T-helper 1 cell treated with Interleukin-12 subunit alpha and Interleukin-12 subunit beta and Interleukin-4 antibody, amounts not matched to agents 30 μg/mL and 1 μg/mL, for 36 hours (primary cell): ENCODE measurements around the gene KCNIP3.
"Not testable (repeated sequence)": the region's sequence is repeated elsewhere in the genome, so short reads cannot be mapped to it uniquely, and the experiment has no call there.

Experiments
- H3K27ac Mint-ChIP-seq: one replicate; pipeline ENCODE4 v1.8.0; 2021; ENCODE audit warnings: mild to moderate bottlenecking, mixed read lengths
- H3K27me3 Mint-ChIP-seq: one replicate; pipeline ENCODE4 v1.8.0; 2021; ENCODE audit warnings: low read depth, mixed read lengths
- H3K36me3 Mint-ChIP-seq: one replicate; pipeline ENCODE4 v1.8.0; 2021; ENCODE audit warnings: low read depth, mixed read lengths
- H3K4me1 Mint-ChIP-seq: one replicate; pipeline ENCODE4 v1.8.0; 2021; ENCODE audit warnings: low read depth, mixed read lengths
- H3K4me3 Mint-ChIP-seq: one replicate; pipeline ENCODE4 v1.8.0; 2021; ENCODE audit warnings: mild to moderate bottlenecking, moderate library complexity, mixed read lengths
- H3K9me3 Mint-ChIP-seq: one replicate; pipeline ENCODE4 v1.8.0; 2021; ENCODE audit warnings: mixed read lengths

Gene KCNIP3

DNA sequence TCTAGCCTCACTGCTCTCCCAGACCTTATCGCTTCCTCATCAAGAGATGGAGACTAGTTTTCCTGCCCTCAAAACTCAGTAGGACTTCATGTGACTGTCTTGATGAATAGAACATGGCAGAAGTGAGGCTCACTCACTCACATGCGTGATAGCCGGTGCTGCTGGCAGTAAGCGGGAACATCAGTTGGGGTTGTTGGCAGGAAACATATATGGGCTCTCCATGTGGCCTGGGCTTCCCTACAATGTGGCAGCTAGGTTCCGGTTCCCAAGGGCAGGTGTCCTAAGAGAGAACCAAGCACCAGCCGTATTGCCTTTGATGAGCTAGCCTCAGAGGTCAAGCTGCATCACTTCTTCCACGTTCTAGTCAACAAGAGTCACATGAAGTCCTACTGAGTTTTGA, 90.2 kb downstream of the KCNIP3 start:
- Mint-ChIP-seq H3K9me3 (no peaks in the 10 kb centered on the region), H3K4me1 (peaks cover 2% of the 10 kb centered on the region), H3K27me3 (no peaks in the 10 kb centered on the region), H3K27ac (no peak overlapping the region), H3K4me3 (no peak overlapping the region), H3K36me3 (no peaks in the 10 kb centered on the region)

DNA sequence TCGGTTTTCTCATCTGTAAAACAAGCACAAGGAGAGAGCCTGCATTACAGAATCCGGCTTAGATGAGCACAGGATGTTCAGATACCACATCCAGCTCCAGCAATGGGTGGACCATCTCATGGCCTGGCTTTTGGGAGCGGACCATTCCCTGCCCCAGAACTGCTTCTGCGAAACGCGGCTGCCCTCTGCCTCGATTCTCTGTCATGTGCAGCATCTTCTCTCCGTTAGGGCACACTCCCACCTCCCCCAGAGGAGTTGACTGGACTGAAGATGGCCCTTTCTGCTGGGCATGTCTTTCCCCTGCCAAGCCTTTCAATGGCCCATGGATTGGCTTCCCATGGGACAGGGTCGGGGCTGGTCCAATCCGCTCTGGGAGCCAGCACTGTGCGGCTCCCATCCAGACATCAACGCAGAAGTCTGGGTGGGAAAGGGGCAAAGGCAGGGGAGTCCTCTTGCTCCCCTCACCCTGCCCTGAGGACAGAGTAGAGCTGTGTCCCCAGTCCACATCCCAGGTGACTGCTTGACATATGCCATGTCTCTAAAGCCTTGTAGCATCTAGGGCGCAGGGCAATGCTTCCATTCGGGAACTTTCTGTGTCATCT, 91.0 kb downstream of the KCNIP3 start:
- Mint-ChIP-seq H3K9me3 (no peaks in the 10 kb centered on the region), H3K27ac (no peak overlapping the region), H3K4me1 (peaks cover 2% of the 10 kb centered on the region), H3K36me3 (no peaks in the 10 kb centered on the region), H3K27me3 (no peaks in the 10 kb centered on the region), H3K4me3 (no peak overlapping the region)

DNA sequence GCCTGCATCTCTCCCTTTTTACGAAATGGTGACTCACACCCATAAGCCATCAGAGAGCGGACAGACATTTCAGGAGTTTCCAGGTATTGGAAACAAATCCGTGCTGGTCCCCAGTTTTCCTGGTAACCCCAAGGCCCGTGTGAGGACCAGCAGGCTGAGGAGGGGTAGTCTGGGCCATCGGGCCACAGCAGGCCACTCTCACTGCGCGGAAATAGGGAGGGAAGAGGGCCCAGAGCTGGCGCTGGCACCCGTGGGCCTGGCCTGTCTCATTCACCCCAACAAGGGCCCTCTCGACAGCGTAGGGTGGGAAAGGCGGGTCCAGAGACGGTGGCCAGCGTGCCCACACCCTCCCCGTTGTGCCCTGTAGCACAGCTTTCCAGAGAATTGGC, 91.7 kb downstream of the KCNIP3 start:
- no peak overlapping the region for H3K27ac Mint-ChIP-seq
- peaks cover 2% of the 10 kb centered on the region for H3K4me1 Mint-ChIP-seq
- no peak overlapping the region for H3K4me3 Mint-ChIP-seq
- no peaks in the 10 kb centered on the region for H3K9me3 Mint-ChIP-seq
- no peaks in the 10 kb centered on the region for H3K36me3 Mint-ChIP-seq
- no peaks in the 10 kb centered on the region for H3K27me3 Mint-ChIP-seq

GRCh38 chr2:95389245-95390119, 92.3 kb downstream of the KCNIP3 start:
- H3K27me3 Mint-ChIP-seq: no peaks in the 10 kb centered on the region
- no peaks in the 10 kb centered on the region for H3K36me3 Mint-ChIP-seq
- H3K9me3 Mint-ChIP-seq: no peaks in the 10 kb centered on the region
- peaks cover 2% of the 10 kb centered on the region for H3K4me1 Mint-ChIP-seq
- H3K4me3 Mint-ChIP-seq: no peak overlapping the region
- H3K27ac Mint-ChIP-seq: no peak overlapping the region

DNA sequence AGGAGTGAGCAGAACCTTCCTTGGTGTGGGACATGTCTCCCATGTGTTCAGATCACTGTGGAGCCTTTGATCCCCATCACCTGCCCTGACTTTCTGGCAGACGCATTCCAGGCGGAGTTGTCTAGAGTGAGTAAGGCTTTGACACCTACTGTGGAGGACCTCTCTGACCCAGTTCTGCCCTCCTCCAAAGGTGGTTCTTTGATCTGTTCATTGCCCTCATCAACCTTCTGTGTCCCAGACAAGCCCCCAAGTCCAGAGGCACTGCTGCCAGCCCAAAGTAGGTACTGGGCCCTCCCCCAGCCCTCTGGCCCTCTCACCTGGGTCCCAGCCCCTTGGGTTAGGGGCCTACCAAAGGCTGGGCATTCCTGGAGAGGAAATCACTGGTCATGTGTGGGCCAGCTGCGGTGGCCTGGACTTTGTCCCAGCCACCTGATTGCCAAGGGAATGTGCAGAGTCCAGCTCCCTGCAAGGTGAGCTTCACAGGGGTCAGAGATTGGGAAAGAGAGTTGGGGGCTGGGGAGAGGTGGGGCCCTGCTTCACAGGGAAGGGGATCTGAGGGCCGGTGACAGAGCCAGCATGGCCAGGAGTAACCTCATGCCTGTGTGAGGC, 93.2 kb downstream of the KCNIP3 start:
- H3K27me3 Mint-ChIP-seq: no peaks in the 10 kb centered on the region
- no peak overlapping the region for H3K4me3 Mint-ChIP-seq
- no peak overlapping the region for H3K27ac Mint-ChIP-seq
- no peaks in the 10 kb centered on the region for H3K9me3 Mint-ChIP-seq
- peaks cover 2% of the 10 kb centered on the region for H3K4me1 Mint-ChIP-seq
- H3K36me3 Mint-ChIP-seq: no peaks in the 10 kb centered on the region

DNA sequence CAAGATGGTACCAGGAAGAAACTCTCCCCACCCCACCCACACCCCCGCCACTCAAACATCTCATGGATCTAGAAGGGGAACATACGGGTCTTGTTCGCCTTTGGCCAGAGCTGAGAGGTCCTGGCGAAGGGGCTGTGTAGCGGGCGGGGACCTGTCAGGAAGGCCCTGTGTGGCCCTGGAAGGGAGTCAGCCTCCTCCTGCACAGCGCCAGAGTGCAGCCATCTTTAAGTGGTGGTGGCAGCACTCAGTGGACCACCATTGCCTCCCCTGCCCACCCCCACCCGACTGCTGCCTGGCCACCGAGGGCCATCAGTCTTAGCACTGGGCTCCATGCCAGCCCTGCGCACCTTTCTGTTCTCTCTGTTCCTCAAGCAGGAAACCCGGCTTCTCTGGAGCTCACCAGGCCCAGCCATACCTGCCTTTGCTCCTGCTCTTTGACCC, 93.8 kb downstream of the KCNIP3 start:
- H3K27ac Mint-ChIP-seq: no peak overlapping the region
- H3K36me3 Mint-ChIP-seq: no peaks in the 10 kb centered on the region
- H3K4me3 Mint-ChIP-seq: no peak overlapping the region
- no peaks in the 10 kb centered on the region for H3K9me3 Mint-ChIP-seq
- H3K27me3 Mint-ChIP-seq: no peaks in the 10 kb centered on the region
- H3K4me1 Mint-ChIP-seq: peaks cover 2% of the 10 kb centered on the region

GRCh38 chr2:95391641-95392310, 94.6 kb downstream of the KCNIP3 start:
- H3K27ac Mint-ChIP-seq: no peak overlapping the region
- H3K4me3 Mint-ChIP-seq: no peak overlapping the region
- H3K27me3 Mint-ChIP-seq: no peaks in the 10 kb centered on the region
- no peaks in the 10 kb centered on the region for H3K36me3 Mint-ChIP-seq
- H3K9me3 Mint-ChIP-seq: no peaks in the 10 kb centered on the region
- H3K4me1 Mint-ChIP-seq: peaks cover 2% of the 10 kb centered on the region

GRCh38 chr2:95392320-95392719, 95.2 kb downstream of the KCNIP3 start:
- no peak overlapping the region for H3K27ac Mint-ChIP-seq
- no peak overlapping the region for H3K4me3 Mint-ChIP-seq
- H3K9me3 Mint-ChIP-seq: no peaks in the 10 kb centered on the region
- H3K4me1 Mint-ChIP-seq: peaks cover 2% of the 10 kb centered on the region
- no peaks in the 10 kb centered on the region for H3K27me3 Mint-ChIP-seq
- H3K36me3 Mint-ChIP-seq: no peaks in the 10 kb centered on the region

- H3K27ac Mint-ChIP-seq: no peak overlapping the region
- H3K4me3 Mint-ChIP-seq: no peak overlapping the region
- peaks cover 2% of the 10 kb centered on the region for H3K4me1 Mint-ChIP-seq
- H3K9me3 Mint-ChIP-seq: no peaks in the 10 kb centered on the region
- H3K27me3 Mint-ChIP-seq: no peaks in the 10 kb centered on the region
- H3K36me3 Mint-ChIP-seq: no peaks in the 10 kb centered on the region
Measured at GRCh38 chr2:95392730-95393455, 95.7 kb downstream of the KCNIP3 start.

DNA sequence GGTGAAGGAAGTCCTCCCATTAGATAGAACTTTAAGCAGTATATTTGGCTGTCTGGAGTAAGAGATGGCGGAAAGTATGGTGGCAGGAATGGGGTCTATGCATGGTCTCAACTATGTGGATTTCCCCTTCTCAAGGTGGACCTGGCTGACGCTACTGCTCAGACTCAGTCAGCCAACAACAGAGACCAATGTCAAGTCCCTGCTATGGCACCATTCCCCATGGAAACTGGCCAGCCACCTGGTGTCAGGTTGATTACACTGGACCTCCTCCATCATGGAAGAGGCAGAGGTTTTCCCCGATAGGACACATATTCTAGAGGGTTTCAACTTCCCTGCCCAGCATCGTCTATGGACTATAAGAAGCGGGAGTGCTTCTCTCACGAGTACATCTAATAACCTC, 96.8 kb downstream of the KCNIP3 start:
- no peaks in the 10 kb centered on the region for H3K9me3 Mint-ChIP-seq
- H3K27ac Mint-ChIP-seq: no peak overlapping the region
- H3K27me3 Mint-ChIP-seq: no peaks in the 10 kb centered on the region
- no peak overlapping the region for H3K4me3 Mint-ChIP-seq
- peaks cover 2% of the 10 kb centered on the region for H3K4me1 Mint-ChIP-seq
- H3K36me3 Mint-ChIP-seq: no peaks in the 10 kb centered on the region

- H3K27me3 Mint-ChIP-seq: no peaks in the 10 kb centered on the region
- H3K9me3 Mint-ChIP-seq: no peaks in the 10 kb centered on the region
- H3K4me3 Mint-ChIP-seq: no peak overlapping the region
- peaks cover 21% of the 10 kb centered on the region for H3K4me1 Mint-ChIP-seq
- no peaks in the 10 kb centered on the region for H3K36me3 Mint-ChIP-seq
- no peak overlapping the region for H3K27ac Mint-ChIP-seq
Measured at GRCh38 chr2:95399061-95399460, 101.9 kb downstream of the KCNIP3 start.

- Mint-ChIP-seq H3K4me1 (peaks cover 24% of the 10 kb centered on the region), H3K9me3 (no peaks in the 10 kb centered on the region), H3K27ac (peak overlapping the region; percentile 95), H3K36me3 (no peaks in the 10 kb centered on the region), H3K27me3 (no peaks in the 10 kb centered on the region), H3K4me3 (peak overlapping the region; percentile 96)
Measured at GRCh38 chr2:95401480-95401879, 104.3 kb downstream of the KCNIP3 start.

DNA sequence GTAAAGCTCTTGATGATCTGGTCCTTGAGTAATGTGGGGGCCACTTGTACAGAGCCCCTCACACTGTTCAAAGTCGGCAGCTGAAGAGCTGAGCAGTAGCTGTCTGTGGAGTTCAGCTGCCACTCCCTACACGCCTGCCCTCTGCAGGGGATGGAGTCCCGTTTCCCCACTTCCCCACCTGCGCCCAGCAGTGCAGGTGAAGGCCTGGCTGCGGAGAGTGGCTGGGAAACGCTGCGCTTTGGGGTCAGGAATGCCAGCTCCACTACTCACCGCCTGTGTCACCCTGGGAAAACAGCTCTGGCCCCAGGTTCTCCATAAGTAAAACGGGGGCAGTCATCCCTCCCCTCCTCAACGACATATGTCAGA, 104.8 kb downstream of the KCNIP3 start:
- Mint-ChIP-seq H3K4me3 (peak overlapping the region; percentile 96), H3K27ac (peak overlapping the region; percentile 95), H3K4me1 (peaks cover 24% of the 10 kb centered on the region)
- not testable (repeated sequence) for H3K27me3 Mint-ChIP-seq, H3K36me3 Mint-ChIP-seq, H3K9me3 Mint-ChIP-seq
